Measurements from ENCODE around the gene HSDL1.

DNA sequence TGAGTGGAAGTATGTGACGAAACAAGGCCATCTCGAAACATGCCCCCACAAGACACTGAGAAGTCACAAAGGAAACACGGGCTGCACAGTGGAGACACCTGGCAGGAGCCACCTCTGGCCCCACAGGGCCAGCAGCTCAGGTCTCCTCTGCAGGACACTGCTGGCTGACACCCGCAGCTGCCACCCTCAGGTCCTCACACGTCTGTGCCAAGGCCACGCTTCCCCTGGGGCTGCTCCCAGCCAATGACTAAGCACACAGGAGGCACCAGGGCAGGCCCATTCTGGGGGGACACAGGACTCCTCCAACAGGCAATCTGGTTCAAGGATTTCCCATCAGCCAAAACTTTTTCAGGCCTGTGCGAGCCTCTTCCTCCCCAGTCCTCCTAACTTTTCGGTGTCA is 64.6 kb downstream of the HSDL1 start:
- no peak for TF ChIP-seq POLR2A (IDR thresholded peaks at IDR 0.05)
- TF ChIP-seq, protein P1, sequence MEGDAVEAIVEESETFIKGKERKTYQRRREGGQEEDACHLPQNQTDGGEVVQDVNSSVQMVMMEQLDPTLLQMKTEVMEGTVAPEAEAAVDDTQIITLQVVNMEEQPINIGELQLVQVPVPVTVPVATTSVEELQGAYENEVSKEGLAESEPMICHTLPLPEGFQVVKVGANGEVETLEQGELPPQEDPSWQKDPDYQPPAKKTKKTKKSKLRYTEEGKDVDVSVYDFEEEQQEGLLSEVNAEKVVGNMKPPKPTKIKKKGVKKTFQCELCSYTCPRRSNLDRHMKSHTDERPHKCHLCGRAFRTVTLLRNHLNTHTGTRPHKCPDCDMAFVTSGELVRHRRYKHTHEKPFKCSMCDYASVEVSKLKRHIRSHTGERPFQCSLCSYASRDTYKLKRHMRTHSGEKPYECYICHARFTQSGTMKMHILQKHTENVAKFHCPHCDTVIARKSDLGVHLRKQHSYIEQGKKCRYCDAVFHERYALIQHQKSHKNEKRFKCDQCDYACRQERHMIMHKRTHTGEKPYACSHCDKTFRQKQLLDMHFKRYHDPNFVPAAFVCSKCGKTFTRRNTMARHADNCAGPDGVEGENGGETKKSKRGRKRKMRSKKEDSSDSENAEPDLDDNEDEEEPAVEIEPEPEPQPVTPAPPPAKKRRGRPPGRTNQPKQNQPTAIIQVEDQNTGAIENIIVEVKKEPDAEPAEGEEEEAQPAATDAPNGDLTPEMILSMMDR (IDR thresholded peaks at IDR 0.05), result no peak
